Amniotic epithelial cell (primary cell): ENCODE measurements around the gene PEX19.
"Not testable (repeated sequence)": the region's sequence is repeated elsewhere in the genome, so short reads cannot be mapped to it uniquely, and the experiment has no call there.

Source experiments
- DNase-seq: peaks from one replicate; pipeline ENCODE4 v3.0.0-alpha.2; 2010; ENCODE audit warnings: low read depth

Gene PEX19

GRCh38 chr1:160284782-160285344, at the start of gene PEX19:
TSS of gene PEX19 (minus strand) at chr1:160285133. CDS start at chr1:160285124, 9 bp downstream.
- DNase-seq: peak; percentile 91

- DNase-seq: no peak
These were observed 47.6 kb upstream of the PEX19 start for GRCh38 chr1:160332516-160332915.

DNA sequence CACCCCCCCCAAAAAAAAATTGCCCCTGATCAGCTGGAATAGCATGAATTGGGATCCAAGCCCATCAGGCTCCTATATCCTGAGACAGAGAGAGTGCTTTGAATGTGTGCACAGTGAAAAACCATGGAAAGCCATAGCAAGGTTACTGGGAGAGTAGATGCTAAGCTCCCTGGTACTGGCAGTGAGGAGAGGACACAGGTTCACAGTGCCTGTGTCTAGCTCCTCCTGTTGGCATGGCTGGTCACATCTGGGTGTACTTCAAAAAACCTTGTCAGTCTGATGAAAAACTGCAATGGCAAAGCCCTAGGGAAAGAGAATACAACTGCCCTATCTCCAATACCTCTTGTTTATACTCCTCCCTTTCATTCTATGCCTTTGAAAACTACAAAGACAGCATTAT, 45.2 kb upstream of the PEX19 start:
- no peak for DNase-seq

DNA sequence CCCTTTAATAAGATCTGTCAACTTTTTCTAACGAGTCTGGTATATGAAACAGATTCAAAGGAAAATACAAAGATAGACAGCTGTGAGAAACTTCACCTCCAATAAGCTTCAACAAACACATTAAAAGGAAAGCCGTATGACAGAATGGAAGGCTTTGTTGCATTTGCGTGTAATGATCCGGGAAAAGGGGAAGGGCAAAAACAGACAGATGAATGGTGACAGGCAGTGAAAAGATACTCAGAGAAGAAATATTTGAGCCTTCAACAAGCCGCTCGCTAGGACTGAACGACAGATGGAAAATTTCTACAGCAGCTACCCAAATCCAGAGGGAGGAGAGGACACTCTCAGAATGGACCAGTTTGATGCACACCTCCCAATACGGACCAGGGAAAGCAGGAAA, 43.3 kb upstream of the PEX19 start:
- no peak for DNase-seq

- no peak for DNase-seq
These were observed 41.5 kb upstream of the PEX19 start for GRCh38 chr1:160326418-160326817.

DNA sequence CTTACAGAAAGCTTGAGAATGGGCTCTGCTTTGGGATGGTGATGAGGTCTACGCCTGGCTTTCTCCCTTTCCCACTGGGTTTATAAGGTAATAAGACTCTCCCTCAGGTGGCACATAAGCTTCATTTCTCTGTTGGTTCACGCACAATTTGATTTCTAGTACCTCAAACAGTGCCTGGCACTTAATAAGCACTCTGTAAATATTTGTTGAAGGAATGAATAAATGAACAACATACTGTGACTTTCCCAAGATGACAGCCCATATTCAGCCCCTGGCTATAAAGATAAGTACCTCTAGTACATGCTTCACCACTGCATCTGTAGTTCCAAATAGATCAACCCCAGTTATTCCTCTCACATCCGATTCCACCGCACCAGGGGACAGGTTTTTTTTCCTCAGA, 40.3 kb upstream of the PEX19 start:
- DNase-seq: no peak

DNA sequence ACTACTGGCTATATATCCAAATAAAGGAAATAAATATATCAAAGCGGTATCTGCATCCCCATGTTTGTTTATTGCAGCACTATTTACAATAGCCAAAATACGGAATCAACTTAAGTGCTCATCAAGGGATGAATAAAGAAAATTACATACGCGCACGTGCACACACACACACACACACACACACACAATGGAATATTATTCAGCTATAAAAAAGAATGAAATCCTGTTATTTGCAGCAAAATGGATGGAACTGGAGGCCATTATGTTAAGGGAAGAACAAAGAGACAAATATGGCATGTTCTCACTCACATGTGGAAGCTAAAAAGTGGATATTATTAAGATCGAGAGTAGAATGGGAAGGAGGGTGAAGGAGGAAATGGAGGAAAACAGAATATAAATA, 37.9 kb upstream of the PEX19 start:
- no peak for DNase-seq

GRCh38 chr1:160315359-160315758, 30.4 kb upstream of the PEX19 start:
- no peak for DNase-seq

DNA sequence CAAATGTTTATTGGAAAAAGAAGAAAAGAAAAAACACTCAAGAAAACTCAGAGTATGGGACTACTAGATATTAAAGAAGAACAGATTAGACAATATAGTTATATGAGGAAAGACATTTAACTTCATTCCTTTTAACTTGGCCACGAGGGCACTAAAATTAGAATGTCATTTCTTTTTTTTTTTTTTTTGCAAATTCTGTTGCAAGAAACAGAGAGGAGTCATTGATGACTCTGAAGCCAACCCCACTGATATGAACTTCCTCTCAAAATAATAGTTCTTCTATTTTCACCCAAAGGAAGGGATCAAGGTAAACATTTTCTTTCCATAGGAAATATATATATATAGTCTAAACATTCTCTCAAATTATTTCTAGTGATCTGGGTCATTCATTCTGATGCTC, 24.6 kb upstream of the PEX19 start:
- DNase-seq: no peak

GRCh38 chr1:160309185-160309557, 24.2 kb upstream of the PEX19 start:
- DNase-seq: peak; percentile 26

- peak; percentile 56 for DNase-seq
These were observed 23.7 kb upstream of the PEX19 start for GRCh38 chr1:160308451-160309184.

GRCh38 chr1:160307118-160307791, 22.3 kb upstream of the PEX19 start:
- no peak for DNase-seq

GRCh38 chr1:160300173-160300572, 15.2 kb upstream of the PEX19 start:
- no peak for DNase-seq

DNA sequence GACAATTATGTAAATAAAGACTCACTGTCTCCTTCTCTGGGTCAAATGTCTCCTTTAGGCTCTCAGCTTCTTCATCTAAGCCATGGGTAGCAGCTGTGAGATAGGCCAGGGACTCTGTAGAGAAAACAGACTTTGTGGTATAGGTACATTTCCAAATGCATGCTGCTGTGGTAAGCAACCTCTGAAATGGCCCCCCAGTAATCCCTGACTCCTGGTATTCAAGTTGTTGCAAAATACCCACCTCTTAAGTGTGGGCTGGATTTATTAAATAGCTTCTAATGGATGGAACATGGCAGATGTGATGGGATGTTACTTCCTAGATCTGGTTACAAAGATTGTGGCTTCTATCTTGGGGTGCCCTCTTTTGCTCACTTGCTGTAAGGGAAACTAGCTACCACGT, 11.1 kb upstream of the PEX19 start:
- DNase-seq: peak; percentile 81

- peak; percentile 20 for DNase-seq
These were observed 8.4 kb upstream of the PEX19 start for GRCh38 chr1:160293020-160293968.

DNA sequence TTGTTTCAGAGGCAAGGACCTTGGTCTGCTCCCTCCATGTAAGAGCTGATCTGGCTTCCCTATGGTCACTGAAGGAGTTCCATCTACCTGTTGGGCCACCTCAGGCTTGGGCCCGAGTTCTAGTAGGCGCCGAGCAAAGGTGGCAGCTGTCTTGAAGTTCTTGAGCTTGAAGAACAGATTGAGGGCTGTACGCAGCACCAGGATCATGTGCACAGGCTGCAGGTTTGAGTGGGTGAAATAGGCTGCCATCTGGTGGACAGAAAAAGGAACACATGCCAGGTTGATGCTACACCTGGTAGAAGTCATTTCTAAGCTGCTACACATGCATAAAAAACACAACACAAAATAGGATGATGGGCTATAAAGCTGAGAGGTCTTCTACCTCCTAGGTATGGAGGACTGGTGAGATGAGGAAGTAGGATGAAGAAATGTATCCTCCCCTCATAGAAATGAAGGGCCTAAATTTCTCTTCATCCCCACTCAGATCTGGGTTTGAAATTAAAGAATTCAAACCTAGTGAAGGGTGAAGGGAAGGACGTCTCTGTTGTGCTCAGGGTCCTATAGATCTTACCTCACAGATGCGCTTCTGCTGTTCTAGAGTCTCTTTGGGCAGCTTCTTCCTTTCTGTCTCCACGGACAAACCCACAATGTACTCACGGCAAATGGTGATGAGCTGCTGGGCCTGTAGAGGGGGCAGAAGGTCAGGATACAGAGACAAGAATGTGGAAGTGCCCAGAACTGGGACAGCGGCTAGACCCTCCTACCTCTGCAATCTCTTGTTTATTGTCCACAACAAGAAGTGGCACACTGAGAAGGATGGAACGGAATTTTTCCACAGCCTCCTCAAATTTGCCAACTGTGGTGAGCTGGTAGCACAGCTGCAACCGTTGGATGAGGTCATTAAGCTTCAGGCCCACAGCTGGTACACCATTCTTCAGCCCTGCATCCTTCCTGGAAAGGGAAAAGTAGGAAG, 6.6 kb upstream of the PEX19 start:
- peak; percentile 77 for DNase-seq

DNA sequence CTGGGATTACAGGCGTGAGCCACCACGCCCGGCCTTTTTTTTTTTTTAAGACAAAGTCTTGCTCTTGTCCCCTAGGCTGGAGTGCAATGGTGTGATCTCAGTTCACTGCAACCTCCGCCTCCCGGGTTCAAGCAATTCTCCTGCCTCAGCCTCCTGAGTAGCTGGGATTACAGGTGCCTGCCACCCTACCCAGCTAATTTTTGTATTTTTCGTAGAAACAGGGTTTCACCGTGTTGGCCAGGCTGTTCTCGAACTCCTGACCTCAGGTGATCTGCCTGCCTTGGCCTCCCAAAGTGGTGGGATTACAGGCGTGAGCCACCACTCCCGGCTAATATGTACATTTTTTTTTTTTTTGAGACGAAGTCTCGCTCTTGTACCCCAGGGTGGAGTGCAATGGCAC, 2.8 kb upstream of the PEX19 start:
- DNase-seq: not testable (repeated sequence)

GRCh38 chr1:160285506-160285905, 573 bp upstream of the PEX19 start:
- no peak for DNase-seq

DNA sequence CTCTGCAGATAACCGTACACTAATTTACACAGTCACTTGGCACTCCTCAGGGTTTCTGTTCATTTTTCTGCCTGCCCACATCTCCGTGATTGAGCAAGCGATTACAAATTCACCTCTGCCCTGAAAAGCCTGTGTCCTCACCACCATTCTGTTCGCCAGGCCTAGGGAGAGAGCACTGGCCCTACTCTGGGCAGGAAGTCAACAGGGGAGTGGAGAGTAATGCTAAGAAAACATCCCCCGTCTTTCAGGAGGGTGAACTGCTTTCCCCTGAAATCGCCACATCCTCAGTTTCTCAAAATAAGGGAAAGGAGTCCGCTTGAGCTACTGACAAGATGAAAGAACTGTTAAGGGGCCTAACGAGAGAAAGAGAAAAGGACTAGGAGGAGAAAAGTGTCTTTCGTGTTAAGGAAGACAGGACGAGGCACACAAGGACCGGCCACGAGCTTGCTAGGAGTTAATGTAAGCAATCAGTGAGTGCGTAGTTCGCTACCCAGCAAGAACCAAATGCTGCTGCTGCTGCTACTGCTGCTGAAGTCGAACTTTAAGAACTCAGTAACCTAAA, 632 bp downstream of the PEX19 start:
- peak; percentile 92 for DNase-seq

DNA sequence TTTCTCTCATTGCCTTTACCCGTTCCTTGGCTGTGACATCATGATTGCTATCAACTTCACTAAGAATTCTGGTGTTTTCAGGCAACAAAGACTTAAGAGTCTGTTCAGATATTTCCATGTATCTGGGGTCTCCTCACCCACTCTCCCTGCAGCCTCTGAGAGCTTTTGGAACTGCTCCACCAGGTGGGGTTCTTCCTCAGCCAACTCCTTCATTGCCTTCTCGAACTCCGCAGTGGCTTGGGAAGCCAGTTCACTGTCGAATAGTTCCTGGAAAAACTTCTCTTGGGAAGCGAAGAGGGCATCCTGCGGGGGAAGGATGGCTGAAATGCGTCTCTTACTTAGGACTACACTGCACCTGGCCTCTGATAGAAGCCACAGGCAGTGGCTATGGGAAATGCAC, 2.1 kb downstream of the PEX19 start:
- no peak for DNase-seq

DNA sequence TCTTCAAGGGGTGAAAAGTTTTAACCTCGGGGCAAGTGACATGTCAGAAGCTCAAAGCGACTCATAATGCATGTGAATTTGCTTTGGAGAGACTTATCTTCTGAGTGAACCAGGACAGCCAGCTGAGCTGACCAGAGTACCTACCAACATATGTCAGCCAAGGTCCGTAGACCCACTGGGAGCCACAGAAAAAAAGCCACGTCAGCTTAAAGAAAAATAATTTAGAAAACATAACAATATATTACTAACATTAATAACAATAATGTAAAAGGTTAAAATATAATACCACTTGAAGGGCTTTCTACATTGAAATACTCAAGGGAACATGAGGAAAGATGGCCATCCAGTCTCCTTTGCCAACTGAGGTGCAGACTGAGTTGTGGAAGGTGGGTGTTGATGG, 6.9 kb downstream of the PEX19 start:
- DNase-seq: no peak
